Measurements from ENCODE around the gene ABRACL.

Gene ABRACL, protein sequence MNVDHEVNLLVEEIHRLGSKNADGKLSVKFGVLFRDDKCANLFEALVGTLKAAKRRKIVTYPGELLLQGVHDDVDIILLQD

DNA sequence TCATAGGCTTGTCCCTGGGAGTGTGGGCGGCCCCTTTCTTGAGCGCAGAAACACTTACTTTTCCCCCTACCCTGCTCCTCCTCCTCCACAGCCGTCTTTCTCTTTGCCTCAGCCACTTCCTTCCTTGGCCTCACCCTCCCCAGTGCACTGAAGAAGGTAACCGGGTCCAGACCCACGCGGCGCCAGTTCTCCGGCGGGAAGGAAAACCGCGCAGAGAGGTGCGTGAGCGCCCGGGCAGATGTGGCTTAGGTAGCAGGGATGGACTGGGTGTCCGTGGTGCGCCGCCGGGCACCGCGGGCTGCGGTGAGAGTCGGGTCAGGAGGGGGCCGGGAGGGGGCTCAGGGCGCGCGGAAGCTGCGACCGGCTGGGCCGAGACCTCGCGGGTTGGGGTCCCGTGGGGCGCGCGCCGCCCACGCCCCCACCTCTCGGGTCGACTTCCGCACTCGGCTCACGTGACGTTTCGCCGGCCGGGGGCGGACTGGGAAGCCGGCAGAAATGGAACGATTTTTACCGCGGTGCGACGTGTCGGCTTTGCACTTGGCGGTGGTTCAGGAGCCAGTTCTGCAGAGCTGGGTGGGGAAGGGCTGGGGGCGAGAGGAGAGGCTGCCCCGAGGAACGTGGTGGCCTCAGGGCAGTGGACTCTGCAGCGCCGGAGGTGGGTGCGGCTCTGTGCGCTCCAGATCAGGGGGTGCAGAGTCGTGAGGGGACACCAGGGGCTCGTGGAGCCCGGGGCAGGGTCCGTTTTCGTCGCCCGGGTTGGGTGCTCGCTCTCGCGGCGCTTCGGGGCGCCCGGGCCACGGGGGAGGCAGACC lies at the start of gene ABRACL:
TSS of gene ABRACL (plus strand) at position 88 of the 812 bp plus-strand sequence. CDS start 5,416 bp downstream, outside the sequence.
- TF ChIP-seq, protein P1, sequence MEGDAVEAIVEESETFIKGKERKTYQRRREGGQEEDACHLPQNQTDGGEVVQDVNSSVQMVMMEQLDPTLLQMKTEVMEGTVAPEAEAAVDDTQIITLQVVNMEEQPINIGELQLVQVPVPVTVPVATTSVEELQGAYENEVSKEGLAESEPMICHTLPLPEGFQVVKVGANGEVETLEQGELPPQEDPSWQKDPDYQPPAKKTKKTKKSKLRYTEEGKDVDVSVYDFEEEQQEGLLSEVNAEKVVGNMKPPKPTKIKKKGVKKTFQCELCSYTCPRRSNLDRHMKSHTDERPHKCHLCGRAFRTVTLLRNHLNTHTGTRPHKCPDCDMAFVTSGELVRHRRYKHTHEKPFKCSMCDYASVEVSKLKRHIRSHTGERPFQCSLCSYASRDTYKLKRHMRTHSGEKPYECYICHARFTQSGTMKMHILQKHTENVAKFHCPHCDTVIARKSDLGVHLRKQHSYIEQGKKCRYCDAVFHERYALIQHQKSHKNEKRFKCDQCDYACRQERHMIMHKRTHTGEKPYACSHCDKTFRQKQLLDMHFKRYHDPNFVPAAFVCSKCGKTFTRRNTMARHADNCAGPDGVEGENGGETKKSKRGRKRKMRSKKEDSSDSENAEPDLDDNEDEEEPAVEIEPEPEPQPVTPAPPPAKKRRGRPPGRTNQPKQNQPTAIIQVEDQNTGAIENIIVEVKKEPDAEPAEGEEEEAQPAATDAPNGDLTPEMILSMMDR (conservative IDR thresholded peaks at IDR 0.05) = no peak
- peak within 1 kb of the TSS; percentile 64 for H3K27ac ChIP-seq

GRCh38 chr6:138979365-138979764 lies 49.2 kb upstream of the ABRACL start:
- H3K27ac ChIP-seq = no peak overlapping the region
- TF ChIP-seq, protein P1 (conservative IDR thresholded peaks at IDR 0.05) = no peak

DNA sequence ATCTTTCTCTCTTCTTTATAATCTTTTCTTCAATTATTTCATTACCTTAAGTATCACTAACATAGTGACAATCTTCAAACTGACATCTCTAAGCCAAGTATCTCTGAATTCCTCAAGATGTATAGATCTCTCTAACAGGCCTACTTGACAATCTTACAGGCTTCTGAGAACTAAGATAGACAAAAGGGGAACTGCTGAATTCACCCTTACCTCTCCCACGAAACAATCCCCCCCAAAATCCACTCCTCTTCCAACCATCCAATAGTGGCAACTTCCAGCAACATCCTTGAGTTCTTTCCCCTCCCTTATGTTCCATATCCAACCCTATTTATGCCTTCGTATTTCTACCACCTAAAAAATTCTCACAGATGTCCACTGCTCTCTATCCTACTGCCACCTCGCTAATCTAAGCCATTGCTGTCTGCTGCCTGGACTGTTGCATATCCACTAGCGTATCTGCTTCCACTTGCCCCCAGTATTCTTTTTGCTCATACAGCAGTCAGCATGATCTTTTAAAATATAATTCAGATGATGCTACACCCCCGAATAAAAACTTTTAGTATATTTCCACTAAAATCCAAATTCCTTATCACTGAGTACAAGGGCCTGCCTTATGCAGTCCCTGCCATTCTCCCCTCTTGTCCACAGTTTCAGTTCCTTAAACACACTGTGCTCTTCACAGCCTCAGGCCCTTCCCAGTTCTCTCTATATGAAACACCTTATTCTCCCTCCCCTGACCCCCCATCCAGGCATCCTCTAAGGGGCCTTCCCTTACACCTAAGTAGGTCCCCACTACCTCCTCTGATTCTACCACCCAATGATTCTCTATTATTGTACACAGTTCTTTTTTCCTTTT lies 48.5 kb upstream of the ABRACL start:
- no peak overlapping the region for H3K27ac ChIP-seq
- TF ChIP-seq, protein P1 (conservative IDR thresholded peaks at IDR 0.05) = no peak

DNA sequence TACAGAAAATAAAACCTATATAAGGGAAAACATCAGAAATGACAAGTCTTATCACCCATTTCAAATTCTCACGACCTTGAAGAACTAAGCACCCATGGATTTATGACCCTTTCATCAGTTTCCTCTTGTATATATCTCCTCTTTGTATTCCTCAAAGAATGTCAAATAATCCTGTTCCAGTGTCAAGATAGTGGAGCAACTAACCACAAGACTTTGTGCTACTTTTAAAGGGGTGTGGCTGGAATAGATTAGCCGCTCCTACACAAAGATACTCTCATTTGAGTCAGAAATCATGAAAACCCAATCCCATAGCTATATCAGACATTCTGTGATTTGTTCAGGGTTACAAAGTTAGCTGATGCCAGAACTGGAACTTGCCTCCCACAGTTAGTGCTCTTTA lies 47.1 kb upstream of the ABRACL start:
- H3K27ac ChIP-seq = no peak overlapping the region
- TF ChIP-seq, protein P1 (conservative IDR thresholded peaks at IDR 0.05) = no peak

DNA sequence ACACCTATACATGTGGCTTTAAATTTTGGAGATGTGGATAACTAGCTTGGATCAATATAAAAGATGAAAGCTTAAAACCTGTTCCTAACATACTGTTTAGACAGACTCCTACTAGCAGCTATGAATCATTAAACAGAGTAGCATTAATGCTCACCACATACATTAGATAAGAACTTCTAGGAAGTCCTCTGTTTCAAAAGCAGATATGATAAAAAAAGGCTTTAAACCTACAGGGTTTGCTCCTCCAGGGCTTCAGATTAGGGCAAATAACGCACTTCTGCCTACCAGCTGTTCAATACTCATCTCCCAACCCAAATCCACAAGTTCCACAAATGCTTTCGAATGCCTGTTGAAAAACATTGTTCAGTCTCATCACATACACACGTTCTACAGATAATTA lies 42.0 kb upstream of the ABRACL start:
- TF ChIP-seq, protein P1 (conservative IDR thresholded peaks at IDR 0.05) = no peak
- H3K27ac ChIP-seq = peak overlapping the region; percentile 94; the same call in 1 of the 2 replicates

- TF ChIP-seq, protein P1 (conservative IDR thresholded peaks at IDR 0.05) = no peak
- H3K27ac ChIP-seq = peak overlapping the region; percentile 94
Measured at GRCh38 chr6:138987080-138987642, 41.4 kb upstream of the ABRACL start.
